ENCODE results near the gene VSTM4.

Gene VSTM4

DNA sequence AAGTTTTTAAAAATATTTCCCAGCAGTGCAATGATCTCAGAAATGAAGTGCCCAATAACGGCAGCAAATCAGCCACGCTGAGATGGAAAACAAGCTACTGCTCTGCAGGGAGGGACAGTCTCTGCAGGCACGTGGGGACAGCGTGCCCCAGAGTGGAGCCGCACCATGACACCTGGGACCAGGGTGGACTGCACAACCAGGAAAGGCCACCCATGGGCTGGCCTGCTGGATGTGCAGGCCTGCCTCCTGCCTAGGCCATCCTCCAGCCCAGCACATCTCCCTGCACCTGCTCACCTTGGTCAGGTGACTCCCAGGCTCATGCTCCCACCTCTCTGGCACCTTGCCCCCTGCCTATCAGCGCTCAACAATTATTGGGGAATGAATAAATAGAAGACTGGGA is 80.4 kb downstream of the VSTM4 start:
- H3K27ac ChIP-seq (ENCODE audit: low read depth, low read length): no peak overlapping the region
- no peak overlapping the region for H3K9ac ChIP-seq (ENCODE audit: low read depth in 1 of 2, low read length in 2 of 2)
- no peaks in the 10 kb centered on the region for H3K27me3 ChIP-seq (ENCODE audit: control insufficient read depth in 1 of 2, insufficient read depth in 2 of 2, low read length in 2 of 2)
- H3K4me3 ChIP-seq (ENCODE audit: low read depth in 1 of 2, low read length in 2 of 2): no peak overlapping the region
- no peaks in the 10 kb centered on the region for H3K4me1 ChIP-seq (ENCODE audit: control insufficient read depth in 1 of 2, insufficient read depth in 2 of 2, low read length in 2 of 2)
- no peaks in the 10 kb centered on the region for H3K36me3 ChIP-seq (ENCODE audit: control insufficient read depth in 1 of 2, insufficient read depth in 2 of 2, low read length in 2 of 2)
- no peaks in the 10 kb centered on the region for H3K9me3 ChIP-seq (ENCODE audit: control insufficient read depth in 1 of 2, low read length in 2 of 2)

DNA sequence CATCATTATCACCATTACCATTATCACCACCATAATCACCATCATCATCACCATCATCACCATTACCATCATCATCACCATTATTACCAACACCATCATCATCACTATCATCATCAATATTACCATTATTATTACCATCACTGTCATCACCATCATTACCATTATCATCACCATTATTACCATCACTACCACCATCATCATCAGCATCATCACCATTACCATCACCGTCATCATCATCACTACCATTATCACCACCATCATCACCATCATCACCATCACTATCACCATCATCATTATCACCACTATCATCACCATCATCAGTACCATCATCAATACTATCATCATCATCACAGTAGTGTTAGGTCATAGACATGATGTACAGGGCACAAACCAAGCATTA is 81.4 kb downstream of the VSTM4 start:
- Histone ChIP-seq H3K4me1 (ENCODE audit: control insufficient read depth in 1 of 2, insufficient read depth in 2 of 2, low read length in 2 of 2) (no peaks in the 10 kb centered on the region), H3K27ac (ENCODE audit: low read depth, low read length) (no peak overlapping the region), H3K36me3 (ENCODE audit: control insufficient read depth in 1 of 2, insufficient read depth in 2 of 2, low read length in 2 of 2) (no peaks in the 10 kb centered on the region), H3K9me3 (ENCODE audit: control insufficient read depth in 1 of 2, low read length in 2 of 2) (no peaks in the 10 kb centered on the region), H3K27me3 (ENCODE audit: control insufficient read depth in 1 of 2, insufficient read depth in 2 of 2, low read length in 2 of 2) (no peaks in the 10 kb centered on the region), H3K4me3 (ENCODE audit: low read depth in 1 of 2, low read length in 2 of 2) (no peak overlapping the region), H3K9ac (ENCODE audit: low read depth in 1 of 2, low read length in 2 of 2) (no peak overlapping the region)

DNA sequence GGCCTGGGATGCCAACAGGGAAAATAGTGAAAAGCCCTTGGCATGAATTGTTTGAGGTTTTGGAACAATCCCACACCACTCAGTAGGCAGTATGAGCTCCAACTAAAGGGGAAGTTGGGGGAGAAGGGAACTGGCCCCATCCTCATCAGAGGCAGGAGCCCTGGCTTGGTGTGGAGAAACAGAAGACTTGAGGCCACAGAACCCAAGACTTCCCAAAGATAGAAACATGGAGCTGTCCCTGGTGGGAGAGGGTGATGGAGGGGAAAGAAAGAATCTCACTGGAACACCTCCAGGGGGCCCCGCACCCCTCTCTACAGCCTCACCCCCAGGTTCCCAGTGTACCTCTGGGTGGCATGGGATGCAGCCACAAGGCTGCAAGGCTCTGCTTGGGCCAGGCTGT is 85.7 kb downstream of the VSTM4 start:
- Histone ChIP-seq H3K36me3 (ENCODE audit: control insufficient read depth in 1 of 2, insufficient read depth in 2 of 2, low read length in 2 of 2) (no peaks in the 10 kb centered on the region), H3K9me3 (ENCODE audit: control insufficient read depth in 1 of 2, low read length in 2 of 2) (no peaks in the 10 kb centered on the region), H3K27ac (ENCODE audit: low read depth, low read length) (no peak overlapping the region), H3K4me1 (ENCODE audit: control insufficient read depth in 1 of 2, insufficient read depth in 2 of 2, low read length in 2 of 2) (no peaks in the 10 kb centered on the region), H3K27me3 (ENCODE audit: control insufficient read depth in 1 of 2, insufficient read depth in 2 of 2, low read length in 2 of 2) (no peaks in the 10 kb centered on the region), H3K9ac (ENCODE audit: low read depth in 1 of 2, low read length in 2 of 2) (no peak overlapping the region), H3K4me3 (ENCODE audit: low read depth in 1 of 2, low read length in 2 of 2) (no peak overlapping the region)

DNA sequence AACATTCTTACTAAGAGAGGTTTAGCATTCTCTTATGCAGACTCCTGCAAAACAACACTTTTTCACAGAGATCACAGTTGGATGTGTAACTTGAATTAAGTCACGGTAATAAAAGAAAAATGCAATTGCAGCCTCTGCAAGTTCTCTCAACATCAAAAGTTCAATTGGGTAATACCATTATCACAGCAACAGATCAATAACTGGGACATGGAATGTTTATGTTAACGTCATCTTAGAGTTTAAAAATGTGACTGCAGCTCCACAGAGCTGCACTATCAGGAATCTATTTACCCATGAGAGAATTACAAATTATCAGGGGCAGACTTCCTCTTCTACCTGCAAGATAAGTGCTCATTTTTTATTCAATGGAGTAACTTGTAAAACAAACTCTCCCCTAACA is 86.7 kb downstream of the VSTM4 start:
- Histone ChIP-seq H3K36me3 (ENCODE audit: control insufficient read depth in 1 of 2, insufficient read depth in 2 of 2, low read length in 2 of 2) (no peaks in the 10 kb centered on the region), H3K27me3 (ENCODE audit: control insufficient read depth in 1 of 2, insufficient read depth in 2 of 2, low read length in 2 of 2) (no peaks in the 10 kb centered on the region), H3K4me3 (ENCODE audit: low read depth in 1 of 2, low read length in 2 of 2) (no peak overlapping the region), H3K4me1 (ENCODE audit: control insufficient read depth in 1 of 2, insufficient read depth in 2 of 2, low read length in 2 of 2) (no peaks in the 10 kb centered on the region), H3K27ac (ENCODE audit: low read depth, low read length) (no peak overlapping the region), H3K9ac (ENCODE audit: low read depth in 1 of 2, low read length in 2 of 2) (no peak overlapping the region), H3K9me3 (ENCODE audit: control insufficient read depth in 1 of 2, low read length in 2 of 2) (no peaks in the 10 kb centered on the region)

DNA sequence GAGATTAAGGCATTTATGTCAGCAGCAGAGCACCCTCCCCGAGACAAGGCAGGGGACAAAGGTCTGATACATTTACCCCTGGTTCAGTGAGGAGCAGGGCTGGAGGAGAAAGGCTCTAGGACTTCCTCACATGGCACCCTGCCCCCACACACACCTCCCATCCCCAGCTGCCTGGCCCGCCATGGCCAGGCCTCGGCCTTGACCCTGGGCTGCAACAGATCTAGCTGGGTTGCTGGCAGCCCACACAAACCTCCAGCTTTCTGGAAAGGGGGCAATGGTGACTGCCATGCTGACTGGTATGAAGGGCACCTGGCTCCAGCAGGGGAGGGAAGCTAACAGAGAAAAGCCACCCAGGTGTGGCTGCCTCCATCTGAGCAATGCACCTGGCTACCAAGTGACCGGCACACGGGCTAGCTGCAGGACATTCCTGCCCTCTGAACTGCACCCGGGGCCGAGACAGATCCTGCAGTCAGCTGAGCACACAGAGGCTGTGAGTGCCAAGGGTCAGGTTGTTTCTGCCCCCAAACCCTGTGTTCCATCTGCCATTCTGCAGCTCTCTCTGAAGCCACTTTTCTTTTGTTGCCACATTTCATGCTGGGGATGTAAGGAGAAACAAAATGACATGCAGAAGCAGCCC is 89.9 kb downstream of the VSTM4 start:
- no peak overlapping the region for H3K4me3 ChIP-seq (ENCODE audit: low read depth in 1 of 2, low read length in 2 of 2)

DNA sequence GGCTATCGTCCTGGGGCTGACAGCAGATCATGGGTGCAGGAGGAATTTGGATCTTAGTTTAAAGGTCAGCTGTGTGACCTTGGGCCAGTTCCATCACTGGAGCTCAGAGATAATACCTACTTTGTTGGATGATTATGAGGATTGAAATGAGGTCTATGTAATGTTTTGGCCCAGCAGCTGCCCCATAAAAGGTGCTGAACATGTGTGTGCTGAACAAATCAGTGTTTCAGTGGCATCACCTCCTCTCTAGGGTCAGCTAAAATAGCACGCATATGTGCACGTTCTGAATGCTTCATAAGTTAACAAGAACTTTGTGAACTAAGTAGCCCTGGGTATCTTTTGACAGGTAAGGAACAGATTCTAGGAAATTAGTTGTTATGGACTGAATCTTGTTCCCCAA is 90.8 kb downstream of the VSTM4 start:
- H3K27ac ChIP-seq (ENCODE audit: low read depth, low read length): no peak overlapping the region
- no peaks in the 10 kb centered on the region for H3K36me3 ChIP-seq (ENCODE audit: control insufficient read depth in 1 of 2, insufficient read depth in 2 of 2, low read length in 2 of 2)
- no peaks in the 10 kb centered on the region for H3K4me1 ChIP-seq (ENCODE audit: control insufficient read depth in 1 of 2, insufficient read depth in 2 of 2, low read length in 2 of 2)
- no peaks in the 10 kb centered on the region for H3K27me3 ChIP-seq (ENCODE audit: control insufficient read depth in 1 of 2, insufficient read depth in 2 of 2, low read length in 2 of 2)
- no peak overlapping the region for H3K4me3 ChIP-seq (ENCODE audit: low read depth in 1 of 2, low read length in 2 of 2)
- H3K9ac ChIP-seq (ENCODE audit: low read depth in 1 of 2, low read length in 2 of 2): no peak overlapping the region
- no peaks in the 10 kb centered on the region for H3K9me3 ChIP-seq (ENCODE audit: control insufficient read depth in 1 of 2, low read length in 2 of 2)

More for the DNA sequence above, 89.9 kb downstream of the VSTM4 start:
- Histone ChIP-seq H3K9ac (ENCODE audit: low read depth in 1 of 2, low read length in 2 of 2) (no peak overlapping the region), H3K27ac (ENCODE audit: low read depth, low read length) (no peak overlapping the region), H3K9me3 (ENCODE audit: control insufficient read depth in 1 of 2, low read length in 2 of 2) (no peaks in the 10 kb centered on the region), H3K36me3 (ENCODE audit: control insufficient read depth in 1 of 2, insufficient read depth in 2 of 2, low read length in 2 of 2) (no peaks in the 10 kb centered on the region), H3K27me3 (ENCODE audit: control insufficient read depth in 1 of 2, insufficient read depth in 2 of 2, low read length in 2 of 2) (no peaks in the 10 kb centered on the region), H3K4me1 (ENCODE audit: control insufficient read depth in 1 of 2, insufficient read depth in 2 of 2, low read length in 2 of 2) (no peaks in the 10 kb centered on the region)

DNA sequence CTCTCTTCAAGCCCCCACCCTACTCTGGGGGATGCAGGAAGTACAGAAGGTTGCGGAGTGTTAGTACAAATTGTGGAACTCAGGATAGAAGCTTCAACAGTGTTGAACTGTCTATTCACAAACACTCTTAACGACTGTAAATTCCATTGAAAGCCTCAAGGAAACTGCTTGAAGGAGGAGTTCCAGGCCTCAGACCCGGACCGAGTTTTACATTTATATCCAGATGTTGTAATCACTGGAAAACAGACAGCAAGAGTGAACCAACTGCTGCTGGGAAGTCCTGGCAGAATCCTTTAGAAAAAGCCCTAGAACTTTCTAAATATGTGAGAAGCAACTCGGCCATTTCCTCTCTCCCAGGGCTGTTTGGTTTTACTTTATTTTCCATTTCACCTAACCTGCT is 91.6 kb downstream of the VSTM4 start:
- H3K27me3 ChIP-seq (ENCODE audit: control insufficient read depth in 1 of 2, insufficient read depth in 2 of 2, low read length in 2 of 2): no peaks in the 10 kb centered on the region

DNA sequence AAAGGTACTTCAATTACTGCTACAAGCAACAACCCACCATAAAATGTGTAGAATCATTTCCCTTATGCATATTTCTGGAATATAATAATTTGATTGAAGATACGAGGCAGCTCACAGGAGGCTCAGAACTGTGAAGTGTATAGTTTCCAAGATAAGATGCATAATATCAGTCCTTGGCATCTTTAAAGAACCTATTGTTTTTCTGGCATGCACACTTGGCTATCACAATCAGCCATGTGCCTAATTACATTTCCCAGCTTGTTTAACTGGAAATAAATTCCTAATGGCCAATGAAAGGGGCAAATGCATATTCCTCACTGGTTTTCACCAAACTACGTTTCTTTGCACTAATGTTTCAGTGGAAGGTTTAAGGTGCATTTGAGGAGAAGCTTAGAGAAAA is 92.3 kb downstream of the VSTM4 start:
- peaks cover 0 to under 1% of the 10 kb centered on the region in 2 donors for H3K4me1 ChIP-seq (ENCODE audit: control insufficient read depth in 1 of 2, insufficient read depth in 2 of 2, low read length in 2 of 2)
- H3K27ac ChIP-seq (ENCODE audit: low read depth, low read length): no peak overlapping the region
- no peak overlapping the region for H3K9ac ChIP-seq (ENCODE audit: low read depth in 1 of 2, low read length in 2 of 2)
- H3K9me3 ChIP-seq (ENCODE audit: control insufficient read depth in 1 of 2, low read length in 2 of 2): no peaks in the 10 kb centered on the region
- H3K27me3 ChIP-seq (ENCODE audit: control insufficient read depth in 1 of 2, insufficient read depth in 2 of 2, low read length in 2 of 2): no peaks in the 10 kb centered on the region
- H3K36me3 ChIP-seq (ENCODE audit: control insufficient read depth in 1 of 2, insufficient read depth in 2 of 2, low read length in 2 of 2): no peaks in the 10 kb centered on the region
- no peak overlapping the region for H3K4me3 ChIP-seq (ENCODE audit: low read depth in 1 of 2, low read length in 2 of 2)

More for the DNA sequence above, 91.6 kb downstream of the VSTM4 start:
- H3K9me3 ChIP-seq (ENCODE audit: control insufficient read depth in 1 of 2, low read length in 2 of 2): no peaks in the 10 kb centered on the region
- no peak overlapping the region for H3K9ac ChIP-seq (ENCODE audit: low read depth in 1 of 2, low read length in 2 of 2)
- H3K4me3 ChIP-seq (ENCODE audit: low read depth in 1 of 2, low read length in 2 of 2): no peak overlapping the region
- H3K4me1 ChIP-seq (ENCODE audit: control insufficient read depth in 1 of 2, insufficient read depth in 2 of 2, low read length in 2 of 2): no peaks in the 10 kb centered on the region
- no peaks in the 10 kb centered on the region for H3K36me3 ChIP-seq (ENCODE audit: control insufficient read depth in 1 of 2, insufficient read depth in 2 of 2, low read length in 2 of 2)
- H3K27ac ChIP-seq (ENCODE audit: low read depth, low read length): no peak overlapping the region

DNA sequence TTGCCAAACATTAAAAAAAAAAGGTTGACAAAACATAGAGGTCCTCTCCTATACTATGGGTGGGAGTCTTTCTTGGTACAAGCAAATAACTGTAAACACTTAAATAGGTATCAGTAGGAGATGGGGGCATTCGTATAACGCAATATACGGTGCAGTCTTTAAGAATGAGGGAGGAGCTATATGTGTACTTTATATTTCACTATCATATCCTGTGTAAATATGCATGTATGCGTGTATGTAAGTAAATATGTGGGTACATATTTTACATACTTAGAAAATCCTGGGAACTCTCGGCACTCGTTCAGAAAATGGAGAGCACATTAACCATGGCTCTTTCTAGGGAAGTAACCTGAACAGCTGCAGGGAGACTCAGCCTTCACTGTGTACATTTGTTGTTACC is 93.6 kb downstream of the VSTM4 start:
- H3K27me3 ChIP-seq (ENCODE audit: control insufficient read depth in 1 of 2, insufficient read depth in 2 of 2, low read length in 2 of 2): no peaks in the 10 kb centered on the region
- H3K36me3 ChIP-seq (ENCODE audit: control insufficient read depth in 1 of 2, insufficient read depth in 2 of 2, low read length in 2 of 2): no peaks in the 10 kb centered on the region
- peaks cover 0 to 5% of the 10 kb centered on the region in 2 donors for H3K4me1 ChIP-seq (ENCODE audit: control insufficient read depth in 1 of 2, insufficient read depth in 2 of 2, low read length in 2 of 2)
- no peak overlapping the region for H3K9ac ChIP-seq (ENCODE audit: low read depth in 1 of 2, low read length in 2 of 2)
- no peak overlapping the region for H3K4me3 ChIP-seq (ENCODE audit: low read depth in 1 of 2, low read length in 2 of 2)
- H3K9me3 ChIP-seq (ENCODE audit: control insufficient read depth in 1 of 2, low read length in 2 of 2): no peaks in the 10 kb centered on the region
- no peak overlapping the region for H3K27ac ChIP-seq (ENCODE audit: low read depth, low read length)

DNA sequence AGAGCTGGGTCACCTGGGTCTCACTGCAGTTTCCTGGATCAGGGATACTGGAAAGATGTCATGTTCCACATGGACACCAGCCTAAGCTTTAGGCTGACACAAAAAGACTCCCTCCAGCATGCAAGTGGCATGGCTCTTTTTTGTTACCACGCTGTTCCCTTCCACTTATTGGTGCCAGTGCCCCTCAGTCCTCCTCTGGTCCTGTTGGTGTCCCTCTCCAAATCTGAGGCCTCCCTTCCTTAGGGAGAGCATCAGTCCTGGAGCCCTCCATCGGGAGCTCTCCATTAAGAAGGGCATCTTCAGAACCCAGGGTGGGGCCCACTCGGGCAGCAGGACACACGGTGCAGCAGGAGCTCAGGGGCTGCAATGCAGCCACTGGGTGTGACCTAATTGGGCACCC is 99.6 kb downstream of the VSTM4 start:
- Histone ChIP-seq H3K9me3 (ENCODE audit: control insufficient read depth in 1 of 2, low read length in 2 of 2) (no peaks in the 10 kb centered on the region), H3K36me3 (ENCODE audit: control insufficient read depth in 1 of 2, insufficient read depth in 2 of 2, low read length in 2 of 2) (no peaks in the 10 kb centered on the region), H3K4me3 (ENCODE audit: low read depth in 1 of 2, low read length in 2 of 2) (no peak overlapping the region), H3K27me3 (ENCODE audit: control insufficient read depth in 1 of 2, insufficient read depth in 2 of 2, low read length in 2 of 2) (no peaks in the 10 kb centered on the region), H3K9ac (ENCODE audit: low read depth in 1 of 2, low read length in 2 of 2) (no peak overlapping the region), H3K27ac (ENCODE audit: low read depth, low read length) (no peak overlapping the region), H3K4me1 (ENCODE audit: control insufficient read depth in 1 of 2, insufficient read depth in 2 of 2, low read length in 2 of 2) (peaks cover 0 to 5% of the 10 kb centered on the region in 2 donors)

DNA sequence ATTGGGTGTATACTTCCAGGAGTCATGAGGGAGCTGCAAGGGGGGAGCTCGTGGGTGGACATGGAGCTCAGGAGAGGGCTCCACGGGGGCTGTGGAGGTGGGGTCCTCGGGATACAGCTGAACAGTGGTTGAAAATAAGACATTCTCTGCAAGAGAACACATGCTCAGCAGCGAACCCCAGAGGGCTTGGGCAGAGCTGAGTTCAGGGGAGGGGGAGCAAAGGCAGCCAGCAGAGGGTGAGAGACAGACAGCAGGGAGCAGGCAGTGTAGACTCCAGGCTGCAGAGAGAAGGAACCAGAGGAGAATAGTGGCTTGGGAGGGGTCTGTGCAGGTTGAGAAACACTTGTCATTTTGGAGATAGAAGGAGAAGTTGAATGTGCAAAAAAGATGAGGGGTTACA is 102.7 kb downstream of the VSTM4 start:
- H3K9ac ChIP-seq (ENCODE audit: low read depth in 1 of 2, low read length in 2 of 2): no peak overlapping the region
- no peaks in the 10 kb centered on the region for H3K27me3 ChIP-seq (ENCODE audit: control insufficient read depth in 1 of 2, insufficient read depth in 2 of 2, low read length in 2 of 2)
- no peak overlapping the region for H3K4me3 ChIP-seq (ENCODE audit: low read depth in 1 of 2, low read length in 2 of 2)
- no peaks in the 10 kb centered on the region for H3K36me3 ChIP-seq (ENCODE audit: control insufficient read depth in 1 of 2, insufficient read depth in 2 of 2, low read length in 2 of 2)
- no peaks in the 10 kb centered on the region for H3K9me3 ChIP-seq (ENCODE audit: control insufficient read depth in 1 of 2, low read length in 2 of 2)
- no peak overlapping the region for H3K27ac ChIP-seq (ENCODE audit: low read depth, low read length)
- H3K4me1 ChIP-seq (ENCODE audit: control insufficient read depth in 1 of 2, insufficient read depth in 2 of 2, low read length in 2 of 2): no peaks in the 10 kb centered on the region
